ENCODE measurements around the gene BBOX1. TPM values are rescaled to one million over a fixed set of nuclear protein-coding genes. Genes with fewer than 3 reads are reported as not detected.

The BBOX1 gene
- total RNA-seq, 1 donor from 2014 or later = under 0.01 TPM

DNA sequence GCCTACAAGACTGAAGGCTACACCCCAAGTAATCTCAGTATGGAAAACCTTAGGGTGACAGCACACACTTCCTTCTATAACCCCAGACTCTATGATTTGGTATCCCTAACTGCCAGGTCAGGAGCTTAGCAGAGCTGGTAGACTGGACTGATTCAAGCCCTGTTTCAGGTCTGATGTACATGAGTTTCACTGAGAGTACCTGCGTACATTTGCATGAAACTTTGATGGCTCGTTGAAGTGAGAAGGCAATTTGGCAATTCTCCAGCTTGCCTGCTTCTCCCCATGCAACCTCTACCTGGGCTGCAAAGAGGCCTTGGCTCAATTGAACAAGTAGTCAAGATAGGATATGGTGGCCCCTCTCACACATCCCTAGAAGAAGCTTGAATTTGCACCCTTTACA, 36.5 kb upstream of the BBOX1 start:
- Histone ChIP-seq H3K27me3 (ENCODE audit: control insufficient read depth in 3 of 3, insufficient read depth in 3 of 3, low read length in 3 of 3) (no peaks in the 10 kb centered on the region), H3K9me3 (ENCODE audit: control insufficient read depth in 3 of 3, low read length in 3 of 3) (no peaks in the 10 kb centered on the region), H3K36me3 (ENCODE audit: control insufficient read depth in 3 of 3, insufficient read depth in 3 of 3, low read length in 3 of 3) (no peaks in the 10 kb centered on the region), H3K9ac (ENCODE audit: low read depth in 1 of 3, low read length in 3 of 3) (no peak overlapping the region), H3K27ac (ENCODE audit: low read depth, low read length) (no peak overlapping the region), H3K4me1 (ENCODE audit: control insufficient read depth in 3 of 3, insufficient read depth in 3 of 3, low read length in 3 of 3) (no peaks in the 10 kb centered on the region), H3K4me3 (ENCODE audit: low read length in 3 of 3) (no peak overlapping the region)

DNA sequence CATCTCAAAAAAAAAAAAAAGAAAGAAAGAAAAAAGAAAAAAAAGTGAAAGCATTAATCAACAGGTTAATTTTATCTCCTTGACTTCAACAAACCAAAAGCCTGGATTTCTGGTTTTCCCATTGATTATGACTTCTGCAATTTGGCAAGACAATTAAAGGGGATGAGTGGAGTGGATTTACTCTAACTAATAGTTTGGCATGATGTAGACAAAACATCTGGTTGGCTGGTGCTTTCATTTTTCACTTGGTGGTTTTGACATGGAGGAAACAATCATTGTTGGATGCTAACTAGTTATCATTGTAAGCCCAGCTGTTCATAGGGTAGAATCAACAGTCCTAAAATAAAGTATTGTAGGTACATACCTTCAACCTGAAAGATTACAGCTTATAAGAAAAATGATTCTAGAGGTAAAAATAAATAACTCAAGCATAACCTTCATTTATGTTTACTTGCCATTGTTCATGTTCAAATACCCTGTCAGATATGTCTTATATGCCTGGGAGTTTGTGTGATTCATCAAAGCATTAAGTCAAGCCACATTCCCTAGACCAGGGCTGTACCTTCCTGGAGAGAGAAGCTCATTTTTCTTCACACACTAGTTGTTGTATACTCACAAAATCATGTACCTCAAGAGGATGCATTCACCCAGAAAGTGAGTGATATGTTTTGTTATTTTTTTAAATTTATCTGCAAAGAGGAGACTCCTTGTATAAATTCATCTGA, 31.6 kb upstream of the BBOX1 start:
- Histone ChIP-seq H3K36me3 (ENCODE audit: control insufficient read depth in 3 of 3, insufficient read depth in 3 of 3, low read length in 3 of 3) (no peaks in the 10 kb centered on the region), H3K27me3 (ENCODE audit: control insufficient read depth in 3 of 3, insufficient read depth in 3 of 3, low read length in 3 of 3) (no peaks in the 10 kb centered on the region), H3K9ac (ENCODE audit: low read depth in 1 of 3, low read length in 3 of 3) (no peak overlapping the region), H3K4me1 (ENCODE audit: control insufficient read depth in 3 of 3, insufficient read depth in 3 of 3, low read length in 3 of 3) (no peaks in the 10 kb centered on the region), H3K27ac (ENCODE audit: low read depth, low read length) (no peak overlapping the region), H3K4me3 (ENCODE audit: low read length in 3 of 3) (no peak overlapping the region), H3K9me3 (ENCODE audit: control insufficient read depth in 3 of 3, low read length in 3 of 3) (no peaks in the 10 kb centered on the region)

DNA sequence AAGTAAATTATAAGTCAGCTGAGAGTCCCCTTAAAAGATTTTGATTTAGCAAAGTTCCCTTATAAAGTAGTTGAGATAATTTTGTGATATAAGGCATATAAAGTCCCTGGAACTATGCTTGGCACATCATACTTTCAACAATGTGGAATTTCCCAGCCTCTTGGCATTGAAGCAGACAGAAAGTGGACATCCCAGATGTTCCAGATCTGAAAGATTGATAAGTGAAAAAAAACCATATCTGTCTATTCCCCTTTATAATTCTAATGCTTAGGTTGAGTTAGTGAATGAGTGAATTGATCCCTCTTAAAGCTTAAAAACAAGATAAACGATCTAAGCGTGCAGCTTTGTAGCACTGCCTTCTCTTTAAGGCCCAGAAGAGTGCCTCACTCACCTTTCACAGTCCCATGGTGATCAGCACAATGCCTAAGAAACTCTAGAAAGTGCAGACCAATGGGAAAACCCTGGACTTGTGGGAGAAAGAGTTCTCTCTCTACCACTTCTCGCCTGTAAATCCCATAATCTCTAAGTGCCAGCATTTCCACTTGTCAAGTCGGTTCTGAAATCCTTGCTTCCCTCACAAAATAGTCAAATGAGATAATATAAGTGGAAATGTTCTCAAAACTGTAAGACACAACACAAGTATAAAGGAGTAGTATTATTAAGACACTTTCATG, 28.9 kb upstream of the BBOX1 start:
- Histone ChIP-seq H3K27me3 (ENCODE audit: control insufficient read depth in 3 of 3, insufficient read depth in 3 of 3, low read length in 3 of 3) (no peaks in the 10 kb centered on the region), H3K9ac (ENCODE audit: low read depth in 1 of 3, low read length in 3 of 3) (no peak overlapping the region), H3K9me3 (ENCODE audit: control insufficient read depth in 3 of 3, low read length in 3 of 3) (no peaks in the 10 kb centered on the region), H3K36me3 (ENCODE audit: control insufficient read depth in 3 of 3, insufficient read depth in 3 of 3, low read length in 3 of 3) (no peaks in the 10 kb centered on the region), H3K27ac (ENCODE audit: low read depth, low read length) (peak overlapping the region; percentile 6), H3K4me1 (ENCODE audit: control insufficient read depth in 3 of 3, insufficient read depth in 3 of 3, low read length in 3 of 3) (no peaks in the 10 kb centered on the region), H3K4me3 (ENCODE audit: low read length in 3 of 3) (no peak overlapping the region)

DNA sequence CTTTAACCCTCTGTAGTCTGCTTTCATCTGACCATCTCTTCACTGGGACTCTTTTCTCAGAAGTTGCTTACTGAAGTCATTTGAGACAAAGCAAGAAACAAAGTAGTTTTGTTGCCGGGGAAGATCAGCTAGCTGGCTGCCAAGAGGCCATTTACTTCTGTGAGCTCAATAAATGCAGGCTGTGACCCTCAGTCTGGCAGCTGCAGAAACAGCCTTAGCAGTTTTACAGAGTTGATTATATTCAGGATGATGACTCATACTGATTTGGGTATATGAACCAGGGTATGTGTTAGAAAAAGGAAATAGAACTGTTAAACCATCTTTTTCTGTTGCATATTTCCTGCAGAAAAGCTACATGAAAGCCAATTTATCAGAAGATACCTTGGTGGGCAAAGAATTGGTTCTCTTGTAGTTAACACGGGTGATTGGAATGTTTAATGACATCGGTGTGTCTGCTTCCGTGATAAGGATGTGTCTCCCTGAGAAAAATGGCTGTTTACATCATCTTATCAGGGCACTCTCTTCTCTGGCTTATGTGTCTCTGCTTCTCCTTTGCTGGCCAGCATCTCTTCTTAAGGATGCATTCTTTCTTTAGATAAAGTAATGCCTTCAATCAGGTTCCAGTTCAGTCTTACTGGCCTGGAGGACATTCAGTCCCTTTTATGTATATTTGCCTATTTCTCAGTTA, 28.2 kb upstream of the BBOX1 start:
- Histone ChIP-seq H3K9me3 (ENCODE audit: control insufficient read depth in 3 of 3, low read length in 3 of 3) (no peaks in the 10 kb centered on the region), H3K27ac (ENCODE audit: low read depth, low read length) (peak overlapping the region; percentile 6), H3K9ac (ENCODE audit: low read depth in 1 of 3, low read length in 3 of 3) (no peak overlapping the region), H3K4me3 (ENCODE audit: low read length in 3 of 3) (no peak overlapping the region), H3K36me3 (ENCODE audit: control insufficient read depth in 3 of 3, insufficient read depth in 3 of 3, low read length in 3 of 3) (no peaks in the 10 kb centered on the region), H3K4me1 (ENCODE audit: control insufficient read depth in 3 of 3, insufficient read depth in 3 of 3, low read length in 3 of 3) (no peaks in the 10 kb centered on the region), H3K27me3 (ENCODE audit: control insufficient read depth in 3 of 3, insufficient read depth in 3 of 3, low read length in 3 of 3) (no peaks in the 10 kb centered on the region)

DNA sequence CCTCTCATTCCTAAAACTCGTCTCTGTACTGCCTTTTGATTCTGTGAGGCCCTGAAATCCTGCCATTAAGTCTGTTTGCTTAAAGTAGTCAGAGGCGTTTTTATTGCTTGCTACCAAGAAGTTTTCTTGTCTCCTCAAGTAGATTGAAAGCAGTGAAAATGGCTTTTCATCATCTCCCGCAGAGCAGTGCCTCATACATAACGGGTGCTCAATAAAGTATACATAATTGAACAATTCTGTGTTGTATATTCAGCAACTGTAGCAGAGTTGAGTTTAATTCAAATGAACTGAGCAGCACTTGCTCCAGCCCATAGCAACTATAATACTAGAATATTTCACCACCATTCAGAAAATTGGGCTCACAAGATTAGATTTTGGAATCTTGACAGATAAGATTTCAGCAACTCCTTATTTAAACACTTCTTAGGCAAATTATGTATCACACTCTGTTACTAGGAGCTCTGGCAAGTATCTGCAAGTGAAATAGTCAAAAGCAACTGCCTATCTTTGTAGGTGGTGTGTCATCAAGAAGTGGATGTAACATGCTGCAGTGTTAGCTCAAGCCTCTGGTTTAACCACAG, 26.7 kb upstream of the BBOX1 start:
- H3K27ac ChIP-seq (ENCODE audit: low read depth, low read length) = no peak overlapping the region

DNA sequence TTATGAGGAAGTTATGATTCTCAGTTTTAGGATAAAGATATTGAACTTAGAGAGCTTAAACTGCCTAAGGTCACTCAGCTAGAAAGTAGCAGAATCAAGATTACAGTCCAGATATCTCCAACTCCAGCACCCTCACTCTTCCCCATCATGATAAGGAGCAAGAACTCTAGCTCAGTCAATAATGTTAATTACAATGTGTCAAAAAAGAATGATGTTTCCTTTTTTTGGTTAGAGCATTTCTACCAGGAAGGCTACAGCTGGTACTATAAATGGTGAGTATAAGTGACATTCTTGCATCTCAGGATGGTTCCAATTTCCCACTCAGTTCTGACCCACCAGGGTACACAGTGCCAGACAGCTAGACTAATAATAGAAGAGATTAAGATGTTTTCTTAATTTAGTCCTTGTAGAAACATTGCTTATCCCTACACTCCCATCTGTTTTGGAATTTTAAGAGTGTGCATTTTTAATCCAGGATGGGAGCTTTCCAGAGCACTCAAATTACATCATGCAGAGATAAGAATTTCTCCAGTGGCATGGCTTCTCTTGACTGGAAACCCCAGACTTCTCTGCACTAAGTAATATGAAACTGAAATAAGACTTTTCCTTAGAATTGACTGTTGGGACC, 21.6 kb upstream of the BBOX1 start:
- H3K4me1 ChIP-seq (ENCODE audit: control insufficient read depth in 3 of 3, insufficient read depth in 3 of 3, low read length in 3 of 3) = no peaks in the 10 kb centered on the region
- no peak overlapping the region for H3K27ac ChIP-seq (ENCODE audit: low read depth, low read length)
- no peaks in the 10 kb centered on the region for H3K27me3 ChIP-seq (ENCODE audit: control insufficient read depth in 3 of 3, insufficient read depth in 3 of 3, low read length in 3 of 3)
- no peaks in the 10 kb centered on the region for H3K9me3 ChIP-seq (ENCODE audit: control insufficient read depth in 3 of 3, low read length in 3 of 3)
- H3K36me3 ChIP-seq (ENCODE audit: control insufficient read depth in 3 of 3, insufficient read depth in 3 of 3, low read length in 3 of 3) = no peaks in the 10 kb centered on the region
- H3K4me3 ChIP-seq (ENCODE audit: low read length in 3 of 3) = no peak overlapping the region
- H3K9ac ChIP-seq (ENCODE audit: low read depth in 1 of 3, low read length in 3 of 3) = no peak overlapping the region

More for the DNA sequence above, 26.7 kb upstream of the BBOX1 start:
- Histone ChIP-seq H3K9ac (ENCODE audit: low read depth in 1 of 3, low read length in 3 of 3) (no peak overlapping the region), H3K4me1 (ENCODE audit: control insufficient read depth in 3 of 3, insufficient read depth in 3 of 3, low read length in 3 of 3) (no peaks in the 10 kb centered on the region), H3K4me3 (ENCODE audit: low read length in 3 of 3) (no peak overlapping the region), H3K9me3 (ENCODE audit: control insufficient read depth in 3 of 3, low read length in 3 of 3) (no peaks in the 10 kb centered on the region), H3K36me3 (ENCODE audit: control insufficient read depth in 3 of 3, insufficient read depth in 3 of 3, low read length in 3 of 3) (no peaks in the 10 kb centered on the region), H3K27me3 (ENCODE audit: control insufficient read depth in 3 of 3, insufficient read depth in 3 of 3, low read length in 3 of 3) (no peaks in the 10 kb centered on the region)

DNA sequence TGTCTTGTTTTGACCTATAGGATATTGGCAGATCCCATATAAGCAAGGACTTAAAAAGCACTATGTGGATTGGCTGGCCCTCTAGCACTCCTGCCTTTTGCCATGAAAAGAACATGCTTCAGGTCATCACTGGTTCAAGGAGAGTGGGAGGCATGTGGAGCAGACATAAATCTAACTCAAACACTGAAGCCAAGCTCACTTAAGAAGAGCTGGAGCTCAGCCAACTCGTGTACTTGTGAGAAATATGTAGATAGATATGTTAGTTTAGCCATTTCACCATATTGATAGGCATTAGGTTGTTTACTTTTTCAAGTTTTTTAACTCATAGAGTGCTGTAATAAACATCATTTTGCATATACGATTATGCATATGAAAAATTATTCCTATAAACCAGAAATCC, 19.9 kb upstream of the BBOX1 start:
- Histone ChIP-seq H3K36me3 (ENCODE audit: control insufficient read depth in 3 of 3, insufficient read depth in 3 of 3, low read length in 3 of 3) (no peaks in the 10 kb centered on the region), H3K27ac (ENCODE audit: low read depth, low read length) (no peak overlapping the region), H3K27me3 (ENCODE audit: control insufficient read depth in 3 of 3, insufficient read depth in 3 of 3, low read length in 3 of 3) (no peaks in the 10 kb centered on the region), H3K9ac (ENCODE audit: low read depth in 1 of 3, low read length in 3 of 3) (no peak overlapping the region), H3K4me1 (ENCODE audit: control insufficient read depth in 3 of 3, insufficient read depth in 3 of 3, low read length in 3 of 3) (no peaks in the 10 kb centered on the region), H3K9me3 (ENCODE audit: control insufficient read depth in 3 of 3, low read length in 3 of 3) (no peaks in the 10 kb centered on the region), H3K4me3 (ENCODE audit: low read length in 3 of 3) (no peak overlapping the region)

DNA sequence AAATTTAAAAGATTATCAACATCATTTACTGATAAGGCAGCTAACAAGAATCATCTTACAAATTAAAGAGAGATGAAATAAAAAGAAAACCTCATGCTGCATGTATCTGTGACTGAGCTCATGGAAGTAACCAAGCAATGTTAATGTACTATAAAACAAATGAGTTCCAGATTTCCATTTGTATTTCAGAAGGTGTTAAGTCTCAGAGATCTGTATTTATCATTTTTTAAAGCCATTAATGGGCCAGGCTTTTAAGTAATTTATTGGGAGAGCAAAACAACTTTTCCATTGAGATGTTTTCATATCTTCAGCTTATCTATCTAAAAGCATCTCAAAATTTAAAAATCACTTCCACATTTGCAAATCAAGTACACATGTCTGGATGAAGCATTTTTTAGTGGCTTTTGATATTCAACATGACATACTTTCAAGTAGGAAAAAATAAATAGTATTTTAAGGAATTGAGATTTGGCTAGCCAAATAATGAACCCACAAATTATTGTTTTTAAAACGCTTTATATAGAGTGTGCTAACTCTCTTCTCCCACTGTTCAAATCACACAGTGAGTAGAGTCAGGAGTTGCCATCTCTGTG, 17.9 kb upstream of the BBOX1 start:
- no peaks in the 10 kb centered on the region for H3K9me3 ChIP-seq (ENCODE audit: control insufficient read depth in 3 of 3, low read length in 3 of 3)
- no peak overlapping the region for H3K9ac ChIP-seq (ENCODE audit: low read depth in 1 of 3, low read length in 3 of 3)
- H3K27me3 ChIP-seq (ENCODE audit: control insufficient read depth in 3 of 3, insufficient read depth in 3 of 3, low read length in 3 of 3) = peaks cover 0 to 3% (median 0%) of the 10 kb centered on the region in 3 donors
- H3K4me3 ChIP-seq (ENCODE audit: low read length in 3 of 3) = no peak overlapping the region
- H3K27ac ChIP-seq (ENCODE audit: low read depth, low read length) = no peak overlapping the region
- H3K4me1 ChIP-seq (ENCODE audit: control insufficient read depth in 3 of 3, insufficient read depth in 3 of 3, low read length in 3 of 3) = no peaks in the 10 kb centered on the region
- no peaks in the 10 kb centered on the region for H3K36me3 ChIP-seq (ENCODE audit: control insufficient read depth in 3 of 3, insufficient read depth in 3 of 3, low read length in 3 of 3)

DNA sequence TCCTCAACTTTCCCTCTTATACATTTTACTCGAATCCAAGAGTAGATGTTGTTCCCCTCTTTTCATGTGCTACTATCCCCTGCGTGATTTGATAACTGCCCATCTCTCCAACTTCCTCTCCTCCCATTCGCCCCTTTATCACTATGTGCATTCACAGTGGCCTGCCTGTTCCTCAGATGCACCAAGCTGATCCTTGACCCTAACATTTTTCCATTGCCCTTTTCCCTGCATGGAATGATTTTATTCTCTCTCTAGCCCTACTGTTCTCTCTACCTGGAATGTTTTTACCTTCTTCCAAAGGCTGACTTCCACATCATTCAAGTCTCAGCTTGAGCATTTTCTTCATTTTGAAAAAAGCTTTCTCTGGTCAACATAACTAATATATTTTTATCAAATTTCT, 15.8 kb upstream of the BBOX1 start:
- no peak overlapping the region for H3K4me3 ChIP-seq (ENCODE audit: low read length in 3 of 3)
- H3K9me3 ChIP-seq (ENCODE audit: control insufficient read depth in 3 of 3, low read length in 3 of 3) = no peaks in the 10 kb centered on the region
- no peaks in the 10 kb centered on the region for H3K4me1 ChIP-seq (ENCODE audit: control insufficient read depth in 3 of 3, insufficient read depth in 3 of 3, low read length in 3 of 3)
- no peak overlapping the region for H3K9ac ChIP-seq (ENCODE audit: low read depth in 1 of 3, low read length in 3 of 3)
- H3K27ac ChIP-seq (ENCODE audit: low read depth, low read length) = no peak overlapping the region
- peaks cover 0 to 3% (median 0%) of the 10 kb centered on the region in 3 donors for H3K27me3 ChIP-seq (ENCODE audit: control insufficient read depth in 3 of 3, insufficient read depth in 3 of 3, low read length in 3 of 3)
- H3K36me3 ChIP-seq (ENCODE audit: control insufficient read depth in 3 of 3, insufficient read depth in 3 of 3, low read length in 3 of 3) = no peaks in the 10 kb centered on the region

Data from skeletal muscle tissue (tissue), 4 donors.